GM12891 (cell line): Measurements from ENCODE around the gene APOL6.

Experiments
- DNase-seq: peaks from one replicate; pipeline ENCODE4 v3.0.0; 2011; ENCODE audit warnings: low spot score; ENCODE audit not compliant: insufficient read length
- FAIRE-seq: peaks from 2 replicates; lab custom pipeline; 2011; peaks lifted over from hg19 to GRCh38; lab: Jason Lieb, UNC
- PAX5 ChIP-seq: IDR thresholded peaks from 2 replicates; pipeline ENCODE4 v1.6.1; 2011; ENCODE audit warnings: low read length, moderate library complexity, mild to moderate bottlenecking; ENCODE audit not compliant: insufficient read depth, severe bottlenecking
- POLR2A ChIP-seq: IDR thresholded peaks from 2 replicates; pipeline ENCODE4 v1.6.1; 2011; ENCODE audit warnings: low read depth, low read length, control low read depth
- POLR2AphosphoS5 ChIP-seq: IDR thresholded peaks from 2 replicates; pipeline ENCODE4 v1.6.1; 2011; ENCODE audit warnings: low read depth, low read length, control low read depth
- POU2F2 ChIP-seq: IDR thresholded peaks from 2 replicates; pipeline ENCODE4 v1.6.1; 2011; ENCODE audit warnings: low read depth, mild to moderate bottlenecking, control low read depth, low read length, moderate library complexity
- SPI1 ChIP-seq: IDR thresholded peaks from 2 replicates; pipeline ENCODE4 v1.6.1; 2011; ENCODE audit warnings: low read depth, low read length, control low read depth
- TAF1 ChIP-seq: IDR thresholded peaks from 2 replicates; pipeline ENCODE4 v1.6.1; 2011; ENCODE audit warnings: low read depth, low read length, control low read depth

APOL6 gene

DNA sequence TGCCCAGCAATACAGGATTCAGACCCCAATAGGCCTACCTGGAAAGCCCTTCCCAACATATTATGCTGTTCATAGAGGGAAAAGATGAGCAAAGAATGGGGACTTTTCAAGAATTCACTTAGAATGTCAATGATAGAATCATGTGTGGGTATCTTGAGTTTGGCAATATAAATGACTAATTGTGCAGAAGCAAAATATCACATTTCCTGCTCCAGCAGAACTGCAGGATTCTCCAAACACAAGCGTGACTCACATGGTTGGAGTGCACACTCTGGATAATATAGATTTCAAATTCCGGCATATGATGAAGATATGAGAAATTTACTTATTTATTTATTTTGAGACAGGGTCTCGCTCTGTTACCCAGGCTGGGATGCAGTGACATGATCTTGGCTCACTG, 56.9 kb downstream of the APOL6 start:
- TF ChIP-seq POLR2A (no peak), POLR2AphosphoS5 (no peak), SPI1 (no peak), POU2F2 (no peak), PAX5 (no peak), TAF1 (no peak)
- DNase-seq, result no peak
- no peak for FAIRE-seq

DNA sequence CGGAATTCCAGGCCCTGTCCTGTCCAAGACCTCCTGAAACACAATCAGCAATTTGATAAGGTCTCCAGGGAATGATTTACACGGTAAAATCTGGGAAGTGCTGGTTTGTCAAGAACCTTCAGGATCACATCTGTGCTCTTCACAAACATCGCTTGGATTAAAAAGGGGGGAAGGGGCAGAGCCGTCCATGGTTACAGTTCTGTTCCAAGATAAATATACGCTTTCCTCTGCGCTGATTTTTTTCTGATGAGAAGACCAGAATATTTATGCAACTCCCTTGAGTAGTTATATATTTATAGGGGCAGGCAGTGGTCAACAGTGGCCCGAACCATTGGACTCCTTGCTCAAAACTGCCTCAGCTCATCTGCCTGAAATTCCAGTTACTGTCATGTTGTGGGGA, 60.2 kb downstream of the APOL6 start:
- FAIRE-seq (no peak), DNase-seq (no peak)
- no peak for TF ChIP-seq POLR2A
- TF ChIP-seq POU2F2, result no peak
- TF ChIP-seq POLR2AphosphoS5, result no peak
- TF ChIP-seq TAF1, result no peak
- TF ChIP-seq PAX5, result no peak
- TF ChIP-seq SPI1, result no peak

DNA sequence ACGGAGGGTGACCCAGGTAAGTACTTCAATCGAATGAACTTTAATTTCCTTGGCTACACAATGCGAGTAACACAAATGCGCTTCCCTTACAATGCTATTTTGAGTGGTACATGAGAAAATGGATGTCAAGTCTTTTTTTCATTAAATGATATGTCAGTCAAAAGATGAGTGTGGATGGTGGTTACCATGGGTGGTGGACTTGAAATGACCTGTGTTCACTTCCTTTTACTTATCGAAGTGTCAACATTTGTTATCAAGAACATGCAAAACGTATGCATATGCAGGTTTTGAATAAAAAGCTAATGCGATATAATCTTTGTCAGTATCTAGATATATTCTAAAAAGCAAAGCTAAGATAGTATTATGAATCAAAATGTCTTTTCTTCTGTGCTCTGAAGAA, 60.7 kb downstream of the APOL6 start:
- TF ChIP-seq POU2F2 (no peak), TAF1 (no peak), POLR2A (no peak), PAX5 (no peak), POLR2AphosphoS5 (no peak), SPI1 (no peak)
- no peak for FAIRE-seq
- DNase-seq, result no peak

DNA sequence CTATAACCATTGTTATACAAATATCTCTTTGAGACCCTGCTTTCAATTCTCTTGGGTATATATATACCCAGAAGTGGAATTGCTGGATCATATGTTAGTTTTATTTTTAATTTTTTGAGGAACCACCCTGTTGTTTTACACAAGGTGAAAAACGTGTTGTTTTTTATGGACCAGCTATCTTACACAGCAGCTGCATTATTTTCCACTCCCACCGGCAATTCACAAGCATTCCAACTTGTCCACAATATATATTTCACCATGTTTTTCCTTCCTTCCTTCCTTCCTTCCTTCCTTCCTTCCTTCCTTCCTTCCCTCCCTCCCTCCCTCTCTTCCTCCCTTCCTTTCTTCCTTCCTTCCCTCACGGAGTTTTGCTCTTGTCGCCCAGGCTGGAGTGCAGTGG, 63.1 kb downstream of the APOL6 start:
- DNase-seq (no peak), FAIRE-seq (no peak)
- no peak for TF ChIP-seq POU2F2
- TF ChIP-seq POLR2AphosphoS5, result no peak
- TF ChIP-seq PAX5, result no peak
- TF ChIP-seq TAF1, result no peak
- TF ChIP-seq SPI1, result no peak

DNA sequence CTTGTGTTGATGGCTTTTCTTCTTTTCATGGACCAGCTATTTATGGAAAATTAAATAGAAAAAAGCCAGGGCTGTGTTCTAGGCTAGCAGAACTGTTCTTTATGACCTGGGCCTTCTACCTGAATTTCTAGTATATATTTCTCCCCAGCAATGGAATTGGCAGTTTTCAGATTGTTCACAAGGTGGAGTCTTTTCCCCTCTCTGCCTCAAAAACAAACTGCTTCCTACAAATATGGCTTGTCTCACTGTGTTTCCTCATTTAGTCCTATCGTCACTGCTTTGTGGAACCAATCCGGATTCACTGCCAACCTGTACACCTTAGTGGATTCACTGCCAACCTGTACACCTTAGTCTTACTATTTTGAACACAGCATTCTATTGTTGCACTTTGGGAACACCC, 64.4 kb downstream of the APOL6 start:
- DNase-seq (no peak), FAIRE-seq (no peak)
- TF ChIP-seq SPI1 (no peak), POU2F2 (no peak), POLR2AphosphoS5 (no peak), TAF1 (no peak), PAX5 (no peak), POLR2A (no peak)

DNA sequence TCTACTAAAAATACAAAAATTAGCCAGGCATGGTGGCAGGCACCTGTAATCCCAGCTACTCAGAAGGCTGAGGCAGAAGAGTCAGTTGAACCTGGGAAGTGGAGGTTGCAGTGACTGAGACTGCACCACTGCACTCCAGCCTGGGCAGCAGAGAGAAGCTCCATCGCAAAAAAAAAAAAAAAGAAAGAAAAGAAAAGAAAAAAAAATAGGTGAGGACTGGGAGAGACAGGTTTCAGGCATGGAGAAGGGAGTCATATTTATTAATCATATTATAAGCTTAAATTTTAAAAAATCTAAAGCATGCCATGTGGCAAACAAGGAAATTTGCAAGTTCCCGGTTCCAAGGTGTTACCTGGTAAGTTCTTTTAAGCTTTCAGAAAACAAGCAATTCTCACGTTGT, 69.3 kb downstream of the APOL6 start, which contains the start of gene APOL5:
TSS of gene APOL5 (plus strand) at position 301 of the 400 bp plus-strand sequence. CDS start at position 301, 0 bp downstream.
- no peak for DNase-seq
- no peak for TF ChIP-seq PAX5
- FAIRE-seq, result no peak
